B cell (primary cell): Measurements from ENCODE around the gene RBM43. TPM values are rescaled to one million over a fixed set of nuclear protein-coding genes. Genes with fewer than 3 reads are reported as not detected.

Experiments
- ATAC-seq: fragments of 200-7000 bp; cut with Tn5 transposase; one replicate; pipeline ENCODE4 v1.10.0; 2021; ENCODE audit warnings: low read depth, mild to moderate bottlenecking, moderate number of reproducible peaks, moderate library complexity
- CTCF ChIA-PET: fragments of 350-600 bp; sonication (Branson Sonifier 250); formaldehyde crosslinking; loops from one replicate; lab custom pipeline; 2021; ENCODE audit warnings: antibody characterized with exemption, inconsistent platforms; lab: Charles Lee
- POLR2A ChIA-PET: fragments of 350-600 bp; sonication (Branson Sonifier 250); formaldehyde crosslinking; loops from one replicate; lab custom pipeline; 2021; ENCODE audit warnings: antibody characterized with exemption; lab: Charles Lee
- DNase-seq: peaks from one replicate; pipeline ENCODE4 v3.0.0; 2013
- H2AFZ ChIP-seq: 2 replicates; pipeline ENCODE4 v1.6.1; 2012; ENCODE audit warnings: mild to moderate bottlenecking, low read depth, low read length; ENCODE audit not compliant: insufficient read depth, poor library complexity, severe bottlenecking
- H3K27ac ChIP-seq, 2 donors: 1 replicate in 1 of 2; 2 replicates in 1 of 2; pipeline ENCODE4 v1.5.1; 2012 to 2013; ENCODE audit warnings: low read length in 2 of 2, mild to moderate bottlenecking in 2 of 2, moderate library complexity in 1 of 2
- H3K27me3 ChIP-seq, 4 experiments: fragments of 200-600 bp in 1 of 4; sonication (generic) in 1 of 4; replicated peaks in 1 of 4; 1 replicate in 2 of 4; 2 replicates in 2 of 4; pipeline versions ENCODE4 v1.6.1 to v1.7.0; 2013 to 2016; ENCODE audit warnings: low read length in 3 of 4, mild to moderate bottlenecking in 2 of 4, mixed read lengths in 1 of 4, moderate library complexity in 1 of 4; ENCODE audit not compliant: insufficient read depth in 4 of 4, control insufficient read depth in 3 of 4; ENCODE audit errors: control extremely low read depth in 1 of 4
- H3K36me3 ChIP-seq, 2 experiments: replicated peaks in 1 of 2; 1 replicate in 1 of 2; 2 replicates in 1 of 2; pipeline versions ENCODE4 v1.6.1 to v1.7.1; 2013; ENCODE audit warnings: low read length in 1 of 2; ENCODE audit not compliant: insufficient read depth in 2 of 2, control insufficient read depth in 1 of 2; ENCODE audit errors: control extremely low read depth in 1 of 2, extremely low read depth in 1 of 2
- H3K4me1 ChIP-seq, 2 donors: fragments of 200-600 bp in 1 of 2; sonication (generic) in 1 of 2; 1 replicate in 1 of 2; 2 replicates in 1 of 2; pipeline versions ENCODE4 v1.5.1 to v1.6.1; 2013 to 2017; ENCODE audit warnings: low read length in 2 of 2; ENCODE audit not compliant: control insufficient read depth in 2 of 2, insufficient read depth in 2 of 2
- H3K4me2 ChIP-seq: replicated peaks from 2 replicates; pipeline ENCODE3; 2012; ENCODE audit warnings: mild to moderate bottlenecking, low read depth, low read length; ENCODE audit not compliant: poor library complexity, severe bottlenecking
- H3K4me3 ChIP-seq, 5 experiments: fragments of 200-600 bp in 1 of 5; sonication (generic) in 1 of 5; 1 replicate in 3 of 5; 2 replicates in 2 of 5; pipeline versions ENCODE4 v1.5.1 to v1.7.0; 2011 to 2016; ENCODE audit warnings: low read length in 4 of 5, mild to moderate bottlenecking in 4 of 5, low read depth in 2 of 5, control low read depth in 1 of 5, moderate library complexity in 1 of 5; ENCODE audit not compliant: insufficient read depth in 1 of 5; ENCODE audit errors: control extremely low read depth in 1 of 5, extremely low read depth in 1 of 5
- H3K79me2 ChIP-seq: fragments of 200-600 bp; sonication (generic); one replicate; pipeline ENCODE4 v1.6.0; 2016; ENCODE audit warnings: low read length; ENCODE audit not compliant: control insufficient read depth, insufficient read depth
- H3K9ac ChIP-seq: fragments of 200-600 bp; sonication (generic); 2 replicates; pipeline ENCODE4 v1.6.1; 2017; ENCODE audit warnings: mild to moderate bottlenecking, low read length, moderate library complexity
- H3K9me3 ChIP-seq, 3 donors: one replicate each; pipeline versions ENCODE4 v1.6.1 to v1.7.1; 2013; ENCODE audit warnings: low read length in 2 of 3; ENCODE audit not compliant: control insufficient read depth in 2 of 3, insufficient read depth in 1 of 3; ENCODE audit errors: control extremely low read depth in 1 of 3
- H4K20me1 ChIP-seq: 2 replicates; pipeline ENCODE4 v1.6.0; 2012; ENCODE audit warnings: mild to moderate bottlenecking, low read length; ENCODE audit not compliant: insufficient read depth, control insufficient read depth, poor library complexity, severe bottlenecking
- H3K27ac Mint-ChIP-seq: one replicate; pipeline ENCODE4 v1.8.0; 2021; ENCODE audit warnings: mixed read lengths
- H3K27me3 Mint-ChIP-seq: one replicate; pipeline ENCODE4 v1.8.0; 2021; ENCODE audit warnings: mixed read lengths
- H3K4me1 Mint-ChIP-seq: one replicate; pipeline ENCODE4 v1.8.0; 2021; ENCODE audit warnings: mixed read lengths
- H3K4me3 Mint-ChIP-seq: one replicate; pipeline ENCODE4 v1.8.0; 2021; ENCODE audit warnings: mixed read lengths
- H3K9me3 Mint-ChIP-seq: one replicate; pipeline ENCODE4 v1.8.0; 2022; ENCODE audit warnings: mixed read lengths; ENCODE audit not compliant: insufficient read depth
- CTCF ChIP-seq: fragments of 200-600 bp; IDR thresholded peaks from one replicate; pipeline ENCODE4 v1.8.0; 2022; ENCODE audit warnings: antibody characterized with exemption, mild to moderate bottlenecking
- EZH2 ChIP-seq: IDR thresholded peaks from 2 replicates; pipeline ENCODE4 v1.6.1; 2012; ENCODE audit warnings: borderline replicate concordance, low read depth, mild to moderate bottlenecking, moderate library complexity, low read length; ENCODE audit not compliant: insufficient read depth, poor library complexity, severe bottlenecking
- WGBS: methylation state at CpG from one replicate; pipeline ENCODE4 v1.1.5; 2013; ENCODE audit warnings: missing lambda C conversion rate; ENCODE audit not compliant: insufficient coverage; 5-methylcytosine and 5-hydroxymethylcytosine counted together
- intact Hi-C: fragments of 100-400 bp; cut with micrococcal nuclease; formaldehyde crosslinking; loops from one replicate; pipeline ENCODE4 v1.10.0; 2022
- polyA plus RNA-seq: library from polyadenylated mRNA; depleted of rRNA; stranded (reverse); fragments of >200 nt; gene quantifications from 2 replicates; pipeline ENCODE4 v1.2.3, GENCODE V29; 2012
- total RNA-seq, 2 donors: library from RNA; stranded (reverse); fragments of 120-200 nt in 1 of 2; gene quantifications; 1 replicate in 1 of 2; 2 replicates in 1 of 2; pipeline versions ENCODE4 v1.2.3 to v1.2.4, GENCODE V29; 2013 to 2022

RBM43 gene
- total and polyA plus RNA-seq, 2 donors (not counting 1 experiment from before 2014, with no cell fraction given), result 4.8 to 8.4 TPM

GRCh38 chr2:151230627-151231140, 31.0 kb downstream of the RBM43 start:
- DNase-seq (no peak), ATAC-seq (no peak)
- Mint-ChIP-seq H3K9me3 (no peaks in the 10 kb centered on the region), H3K4me1 (no peaks in the 10 kb centered on the region), H3K27me3 (peaks cover 27% of the 10 kb centered on the region), H3K27ac (no peak overlapping the region), H3K4me3 (no peak overlapping the region)
- Histone ChIP-seq H4K20me1 (no peaks in the 10 kb centered on the region), H3K9me3 (no peaks in the 10 kb centered on the region), H3K4me3 (no peak overlapping the region), H3K27ac (no peak overlapping the region), H3K9ac (no peak overlapping the region), H3K27me3 (peaks cover 0 to 5% (median 3%) of the 10 kb centered on the region in 4 experiments), H3K4me1 (no peaks in the 10 kb centered on the region), H3K36me3 (no peaks in the 10 kb centered on the region), H3K4me2 (no peak overlapping the region), H2AFZ (no peak overlapping the region), H3K79me2 (no peaks in the 10 kb centered on the region)
- POLR2A ChIA-PET, result no interaction called here
- CTCF ChIA-PET, result no interaction called here
- TF ChIP-seq CTCF, result no peak
- no peak for TF ChIP-seq EZH2
- no CpG with 5 or more reads among the region's 2 CpGs for WGBS
- intact Hi-C loops, result no loop called here

GRCh38 chr2:151228847-151229512, 32.7 kb downstream of the RBM43 start:
- Histone ChIP-seq H3K4me1 (no peaks in the 10 kb centered on the region), H3K27me3 (peaks cover 0 to 5% (median 3%) of the 10 kb centered on the region in 4 experiments), H3K9me3 (no peaks in the 10 kb centered on the region), H4K20me1 (no peaks in the 10 kb centered on the region), H3K79me2 (no peaks in the 10 kb centered on the region), H3K27ac (no peak overlapping the region), H3K9ac (no peak overlapping the region), H2AFZ (no peak overlapping the region), H3K36me3 (no peaks in the 10 kb centered on the region), H3K4me2 (no peak overlapping the region), H3K4me3 (no peak overlapping the region)
- ATAC-seq (no peak), DNase-seq (no peak)
- no peaks in the 10 kb centered on the region for H3K9me3 Mint-ChIP-seq
- no peak for TF ChIP-seq EZH2
- H3K4me3 Mint-ChIP-seq, result no peak overlapping the region
- peaks cover 37% of the 10 kb centered on the region for H3K27me3 Mint-ChIP-seq
- ChIA-PET POLR2A (no interaction called here), CTCF (interaction anchor here (1.3 to 1.8 kb wide), 2 partner anchors 10 to 12 kb away, joined by 3 to 8 read pairs; no protein-coding TSS in a partner anchor)
- intact Hi-C loops, result no loop called here
- no peaks in the 10 kb centered on the region for H3K4me1 Mint-ChIP-seq
- no peak overlapping the region for H3K27ac Mint-ChIP-seq
